Stimulated activated CD8-positive, alpha-beta memory T cell treated with anti-CD3 and anti-CD28 coated beads, Interleukin-12 subunit alpha, Interleukin-12 subunit beta, amount 100 ng/mL, for 4 hours (primary cell): Measurements from ENCODE around the gene HERC2.
"Not testable (repeated sequence)": the region's sequence is repeated elsewhere in the genome, so short reads cannot be mapped to it uniquely, and the experiment has no call there.

Source experiments
- DNase-seq: peaks from one replicate; pipeline ENCODE4 v3.0.0-alpha.2; 2020; ENCODE audit warnings: low read depth

The HERC2 gene

DNA sequence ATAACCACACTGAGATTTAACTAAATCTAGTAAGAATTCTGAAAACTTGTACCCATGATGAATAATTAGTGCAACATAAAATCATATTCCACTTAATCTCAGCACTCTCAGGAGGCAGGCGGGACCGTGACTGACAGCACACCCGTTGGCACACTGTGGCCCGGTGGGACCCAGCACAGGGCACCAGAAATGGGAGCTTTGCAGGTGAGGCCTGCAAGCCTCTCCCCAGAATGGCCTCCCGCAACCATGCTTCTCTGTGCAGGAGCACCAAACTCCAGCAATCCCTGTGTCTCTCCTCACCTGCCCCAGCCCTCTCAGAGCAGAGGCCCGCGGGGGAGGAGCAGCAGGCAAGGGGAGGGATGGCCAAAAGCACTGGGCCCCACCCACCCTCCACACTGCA is 191.3 kb downstream of the HERC2 start:
- no peak for DNase-seq

DNA sequence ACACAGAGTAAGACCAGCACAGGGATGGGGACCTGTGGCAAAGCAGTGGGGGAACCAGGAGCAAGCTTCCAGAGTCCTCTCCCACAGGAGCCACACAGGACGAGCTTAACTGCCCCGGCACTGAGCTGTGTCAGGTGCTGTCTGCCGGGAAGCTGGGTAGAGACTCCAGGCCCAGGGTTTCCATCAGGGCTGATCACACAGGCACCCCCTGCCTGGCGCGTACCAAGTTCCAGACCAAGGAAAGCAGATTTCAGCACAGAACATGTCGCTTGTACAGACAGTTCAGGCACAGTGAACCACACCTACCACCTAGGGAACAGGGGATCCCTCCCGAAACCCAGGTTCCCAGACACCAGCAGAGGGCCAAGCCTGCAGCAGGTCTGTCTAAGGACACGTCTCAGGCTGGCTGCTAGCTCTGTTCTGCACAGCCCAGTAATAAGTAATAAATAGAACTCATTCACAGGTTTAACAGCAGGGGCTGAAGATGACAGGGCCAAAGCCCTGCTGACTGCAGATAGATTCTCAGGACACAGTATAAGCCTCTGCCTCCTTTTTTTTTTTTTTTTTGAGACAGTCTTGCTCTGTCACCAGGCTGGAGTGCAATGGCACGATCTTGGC is 192.6 kb downstream of the HERC2 start:
- no peak for DNase-seq

DNA sequence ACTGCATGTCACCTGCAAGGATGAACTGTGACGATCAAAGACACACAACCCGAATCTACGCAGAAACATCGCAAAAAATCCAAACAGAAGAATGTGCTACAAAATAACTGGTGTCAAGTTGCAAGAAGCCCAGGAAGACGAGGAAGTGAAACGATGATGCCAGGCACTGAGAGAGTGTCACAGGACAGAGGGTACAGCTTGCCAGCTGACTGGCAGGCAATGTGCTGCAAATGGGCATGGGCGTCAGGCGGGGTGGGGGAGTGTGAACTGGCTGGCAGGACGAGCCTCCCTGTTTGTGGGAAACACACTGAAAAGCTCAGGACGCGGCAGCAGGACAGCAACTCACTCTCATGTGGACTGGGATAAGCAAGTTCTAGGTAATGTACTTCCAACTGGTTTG is 193.9 kb downstream of the HERC2 start:
- DNase-seq: no peak

DNA sequence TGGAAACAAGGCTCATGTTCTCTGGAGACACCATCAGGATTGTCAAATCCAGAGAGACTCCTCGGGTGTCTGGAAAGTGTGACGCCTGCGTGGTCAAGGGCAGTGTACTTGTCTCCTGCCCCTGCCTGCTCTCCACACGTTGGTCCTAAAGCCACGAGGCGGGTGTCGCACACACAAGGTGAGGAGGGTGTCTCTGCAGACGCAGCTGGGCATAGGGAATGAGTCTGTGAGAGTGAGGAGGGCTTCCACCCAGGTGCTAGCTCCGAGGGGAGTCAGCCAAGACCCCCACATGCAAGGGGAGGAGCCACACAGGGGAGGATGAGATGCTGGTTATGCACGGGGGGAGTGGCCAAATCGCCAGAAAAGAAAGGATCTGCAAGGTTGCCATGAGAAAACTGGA is 194.9 kb downstream of the HERC2 start:
- DNase-seq: no peak

DNA sequence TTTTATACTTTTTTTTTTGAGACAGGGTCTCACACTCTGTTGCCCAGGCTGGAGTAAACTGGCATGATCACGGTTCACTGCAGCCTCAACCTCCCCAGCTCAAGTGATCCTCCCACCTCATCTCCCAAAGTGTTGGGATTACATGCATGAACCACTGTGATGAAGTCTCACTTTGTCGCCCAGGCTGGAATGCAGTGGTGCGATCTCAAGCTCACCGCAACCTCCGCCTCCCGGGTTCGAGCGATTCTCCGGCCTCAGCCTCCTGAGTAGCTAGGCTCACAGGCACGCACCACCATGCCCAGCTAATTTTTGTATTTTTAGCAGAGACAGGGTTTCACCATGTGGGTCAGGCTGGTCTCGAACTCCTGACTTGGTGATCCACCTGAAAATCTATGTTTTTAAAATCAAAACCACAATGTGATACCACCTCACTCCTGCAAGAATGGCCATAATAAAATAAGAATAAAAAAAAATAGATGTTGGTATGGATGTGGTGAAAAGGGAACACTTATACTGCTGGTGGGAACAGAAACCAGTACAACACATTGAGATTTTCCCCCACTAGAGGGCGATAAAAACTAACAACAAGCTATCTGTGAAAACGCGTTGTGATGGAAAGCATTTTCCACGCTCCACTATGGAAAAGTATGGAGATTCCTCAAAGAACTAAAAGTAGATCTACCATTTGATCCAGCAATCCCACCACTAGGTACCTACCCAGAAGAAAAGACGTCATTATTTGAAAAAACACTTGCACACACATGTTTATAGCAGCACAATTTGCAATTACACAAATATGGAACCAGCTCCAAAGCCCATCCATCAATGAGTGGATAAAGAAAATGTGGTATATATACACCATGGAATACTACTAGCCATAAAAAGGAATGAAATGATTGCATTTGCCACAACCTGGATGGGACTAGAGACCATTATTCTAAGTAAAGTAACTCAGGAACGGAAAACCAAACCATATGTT is 196.0 kb downstream of the HERC2 start:
- DNase-seq: no peak

DNA sequence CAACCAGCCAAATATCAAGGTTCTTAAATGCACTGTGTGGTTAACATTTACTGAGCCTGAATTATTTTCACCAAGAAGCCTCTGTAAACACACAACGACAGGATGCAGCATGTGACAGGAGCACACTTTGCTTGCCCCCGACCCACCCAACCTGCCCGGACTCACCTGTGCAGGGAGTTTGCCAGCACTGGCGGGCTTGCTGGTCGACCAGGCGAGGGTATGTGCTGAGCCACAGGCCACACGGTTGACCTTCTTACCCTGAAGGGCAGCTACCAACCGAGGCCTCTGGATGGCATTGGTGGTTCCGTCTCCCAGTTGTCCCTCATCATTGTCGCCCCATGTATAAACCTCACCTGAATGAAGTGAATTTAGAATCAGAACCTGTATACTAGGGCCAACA is 197.1 kb downstream of the HERC2 start:
- no peak for DNase-seq

DNA sequence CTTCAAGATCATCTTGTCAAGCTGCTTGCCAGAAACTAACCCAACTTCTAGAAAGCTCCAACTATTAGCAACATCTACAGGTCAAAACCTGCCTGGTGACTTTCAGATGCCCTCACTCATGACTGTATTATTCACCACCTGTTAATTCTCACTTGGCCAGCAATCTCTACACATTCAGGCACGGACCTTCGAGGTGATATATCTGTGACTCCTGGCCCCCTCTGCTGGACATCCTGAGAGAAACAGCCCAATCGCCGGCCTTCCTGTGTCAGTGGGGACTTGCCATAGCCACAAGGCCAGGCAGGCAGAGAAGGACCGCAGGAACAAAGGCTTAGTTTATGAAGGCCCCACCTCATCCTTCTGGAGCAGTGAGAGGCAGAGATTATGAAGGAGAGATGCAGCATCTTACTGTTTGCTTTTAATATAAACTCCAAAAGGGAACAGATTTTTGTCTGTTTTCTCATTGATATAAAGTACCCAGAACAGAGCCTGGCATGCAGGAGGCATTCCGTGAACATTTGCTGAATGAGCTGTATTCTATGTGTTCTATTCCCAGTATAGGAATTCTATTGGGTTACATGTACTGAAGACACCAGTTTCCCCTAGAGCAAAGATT is 198.5 kb downstream of the HERC2 start:
- no peak for DNase-seq

DNA sequence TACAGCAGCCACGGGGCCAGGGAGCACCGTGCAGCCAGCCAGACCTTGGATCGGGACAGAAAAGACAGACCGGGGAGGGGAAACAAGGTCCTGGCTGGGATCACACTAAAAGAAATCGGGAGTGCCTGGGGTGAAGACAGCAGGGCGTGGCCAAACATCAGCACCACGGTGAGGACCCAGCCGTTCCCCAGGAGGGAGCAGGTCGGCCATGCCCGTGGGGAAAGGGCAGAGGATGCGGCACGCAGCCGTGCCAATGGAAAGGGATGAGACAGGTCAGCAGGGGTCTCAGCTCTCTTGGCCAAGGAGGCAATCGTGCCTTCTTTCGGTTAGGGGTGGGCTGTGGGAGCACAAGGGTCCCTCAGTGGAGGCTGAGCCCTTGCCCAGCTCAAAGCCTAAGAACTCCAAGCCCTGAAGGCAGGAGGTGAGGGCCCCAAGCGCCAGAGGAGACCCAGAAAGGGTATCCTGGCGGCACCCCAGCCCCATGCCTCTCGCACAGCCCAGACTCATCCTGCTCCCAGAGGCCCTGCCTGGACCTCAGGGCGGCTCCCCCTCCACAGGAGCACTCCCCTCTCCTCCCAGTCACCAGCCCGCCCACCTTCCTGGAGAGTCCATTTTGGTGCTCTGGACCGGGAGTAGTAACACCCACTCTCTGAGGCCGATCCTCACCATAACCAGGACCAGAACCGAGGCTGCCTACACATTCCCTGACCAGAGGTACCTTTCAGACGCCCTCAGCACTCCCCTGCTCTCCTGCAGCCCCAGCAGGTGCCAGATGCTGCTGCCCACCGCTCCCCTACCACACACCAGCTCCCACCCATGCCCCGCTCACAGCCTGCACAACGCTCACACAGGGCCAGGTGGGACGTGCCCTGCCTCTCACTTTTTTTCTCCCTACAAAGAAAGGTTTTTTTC is 199.7 kb downstream of the HERC2 start:
- no peak for DNase-seq

DNA sequence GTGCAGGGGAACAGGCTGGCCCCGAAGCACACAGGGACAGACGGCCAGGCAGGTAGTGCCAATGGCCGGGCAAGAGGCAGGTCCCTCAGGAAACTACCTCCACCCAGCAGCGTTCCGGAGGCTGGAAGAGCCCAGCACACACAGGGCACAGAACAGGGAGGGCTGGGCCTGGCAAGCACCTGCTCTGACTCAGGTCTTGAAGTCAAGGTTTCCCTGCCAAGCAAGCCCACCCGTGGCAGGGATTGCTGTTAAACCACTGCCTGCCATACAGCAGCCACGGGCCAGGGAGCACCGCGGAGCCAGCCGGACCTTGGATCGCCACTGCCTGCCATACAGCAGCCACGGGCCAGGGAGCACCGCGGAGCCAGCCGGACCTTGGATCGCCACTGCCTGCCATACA is 200.4 kb downstream of the HERC2 start:
- not testable (repeated sequence) for DNase-seq

DNA sequence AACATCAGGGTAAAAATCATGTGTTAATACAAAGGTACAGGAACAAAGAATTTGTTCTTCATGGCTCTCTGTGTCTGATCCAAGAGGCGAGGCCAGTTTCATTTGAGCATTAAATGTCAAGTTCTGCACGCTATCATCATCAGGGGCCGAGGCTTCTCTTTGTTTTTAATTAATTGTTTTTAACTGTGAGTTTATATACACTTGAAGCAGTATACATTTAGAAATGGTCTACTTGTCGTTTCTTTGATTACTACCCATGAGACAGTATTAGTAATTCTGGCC is 201.7 kb downstream of the HERC2 start:
- no peak for DNase-seq

DNA sequence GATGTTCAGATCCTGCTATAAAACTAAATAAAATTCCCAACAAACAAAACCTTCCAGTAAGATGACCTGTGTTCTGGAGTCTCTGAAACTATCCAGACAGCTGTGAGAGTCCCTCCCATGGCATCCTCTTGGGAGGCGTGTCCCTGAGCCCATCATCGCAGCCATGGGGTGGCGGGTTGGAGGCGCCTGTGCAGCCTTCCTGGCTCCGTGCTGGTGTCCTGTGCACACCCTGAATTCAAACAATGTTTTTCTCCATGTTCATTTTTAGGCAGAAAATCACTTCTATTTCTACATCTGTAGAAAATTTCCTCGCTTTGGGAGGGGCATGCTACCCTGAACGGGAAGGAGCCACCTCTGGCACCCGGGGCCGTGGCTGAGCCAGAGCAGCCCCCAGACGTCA is 203.4 kb downstream of the HERC2 start:
- no peak for DNase-seq

DNA sequence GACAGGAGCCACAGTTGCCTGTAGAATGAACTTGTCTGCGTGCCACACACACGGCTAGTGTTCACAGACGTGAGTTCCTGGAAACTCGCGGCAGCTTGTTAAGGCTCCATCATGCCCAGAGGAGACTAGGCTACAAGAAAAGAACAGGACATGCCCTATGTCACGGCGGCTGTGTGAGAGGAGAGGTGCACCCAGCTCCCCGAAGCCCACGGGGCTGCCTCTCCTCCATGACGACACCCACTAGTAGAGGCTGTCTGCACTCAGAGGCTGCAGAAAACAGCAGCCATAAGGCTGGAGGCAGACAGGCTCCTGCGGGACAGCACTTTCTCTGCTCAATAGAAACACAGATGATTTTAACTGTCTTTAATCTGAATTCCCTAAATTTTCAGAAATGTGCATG is 203.9 kb downstream of the HERC2 start:
- DNase-seq: no peak

DNA sequence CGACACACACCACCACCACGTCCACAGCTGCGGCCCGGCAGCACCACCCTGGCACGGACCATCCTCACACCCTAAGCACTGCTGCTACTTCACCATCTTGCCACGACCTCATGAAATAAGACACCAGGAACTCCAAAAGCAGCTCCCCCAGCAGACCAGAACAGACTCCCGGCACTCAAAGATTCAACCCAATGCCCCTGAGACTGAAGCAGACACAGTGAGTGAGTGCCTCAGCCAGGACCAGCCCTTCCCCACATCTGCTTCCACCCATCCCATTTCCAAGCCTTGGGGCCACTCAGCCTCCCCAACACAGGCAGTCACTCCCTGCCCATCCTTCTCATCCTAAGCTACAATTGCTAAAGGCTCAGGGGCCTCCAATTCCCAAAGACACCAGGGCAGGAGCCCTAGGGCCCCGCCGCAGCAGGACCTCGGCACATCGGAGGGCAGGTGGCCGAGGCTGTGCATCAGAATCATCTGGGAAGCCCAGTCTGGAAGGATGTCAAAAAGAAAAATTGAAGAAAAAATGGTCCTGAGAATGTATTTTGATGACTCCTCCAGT is 204.5 kb downstream of the HERC2 start:
- DNase-seq: no peak

DNA sequence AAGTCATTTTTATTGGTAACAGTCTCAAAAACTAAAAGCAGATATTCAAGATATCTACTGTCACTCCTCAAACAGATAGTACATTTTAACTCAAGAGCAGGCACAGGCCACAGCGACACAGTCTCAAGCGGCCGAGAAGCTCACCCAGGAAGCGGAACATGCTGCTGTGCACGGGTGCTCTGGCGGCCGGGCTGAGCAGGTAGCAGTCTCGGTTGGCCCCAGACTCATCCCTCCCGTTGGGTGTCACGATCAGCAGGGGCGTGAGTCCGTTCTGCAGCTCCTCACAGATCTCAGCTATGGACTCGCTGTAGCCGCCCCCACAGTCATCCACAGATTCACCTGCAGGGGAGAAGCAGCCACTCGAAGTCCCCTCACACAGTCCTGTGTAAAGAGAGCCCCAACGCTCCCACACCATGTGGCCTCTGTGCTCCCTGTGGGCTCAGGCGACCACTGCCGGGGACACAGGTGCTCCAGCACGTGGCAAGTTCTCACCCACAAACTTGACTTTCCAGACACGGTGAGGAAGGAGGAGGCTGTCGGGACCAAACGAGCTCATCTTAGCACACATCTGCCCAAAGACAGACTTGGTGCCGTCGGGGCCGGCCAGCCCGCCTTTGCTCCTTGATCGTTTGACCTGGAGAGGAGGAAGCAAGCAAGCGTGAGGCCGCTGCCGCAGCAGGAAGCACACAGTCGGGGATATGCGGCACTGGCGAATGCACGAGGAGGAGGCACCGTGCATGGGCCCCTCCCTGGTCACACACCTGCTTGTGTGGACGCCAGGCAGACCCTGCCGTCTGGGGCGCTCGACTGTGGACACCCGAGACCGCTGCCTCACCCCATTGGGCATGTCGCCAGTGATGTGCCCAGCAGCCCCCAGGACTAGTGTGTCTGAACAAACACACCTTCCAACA is 205.2 kb downstream of the HERC2 start:
- DNase-seq: no peak

DNA sequence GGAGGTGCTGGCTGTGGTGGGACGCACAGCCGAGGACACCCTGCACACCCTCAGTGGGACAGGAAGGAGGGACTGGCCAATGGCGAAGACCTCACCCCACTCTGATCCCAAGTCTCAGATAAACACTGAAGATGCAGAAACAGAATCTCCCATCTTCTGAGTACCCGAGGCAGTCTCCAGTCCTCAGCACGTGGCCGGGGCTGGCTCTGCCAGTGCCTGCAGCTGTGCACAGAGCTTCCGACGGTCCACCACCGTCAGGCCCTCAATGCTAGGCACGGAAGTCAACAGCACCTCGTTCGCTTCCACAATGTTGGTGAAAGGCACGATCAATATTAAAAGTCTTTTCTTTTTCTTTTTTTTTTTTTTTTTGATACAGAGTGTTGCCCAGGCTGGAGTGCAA is 206.1 kb downstream of the HERC2 start:
- no peak for DNase-seq

DNA sequence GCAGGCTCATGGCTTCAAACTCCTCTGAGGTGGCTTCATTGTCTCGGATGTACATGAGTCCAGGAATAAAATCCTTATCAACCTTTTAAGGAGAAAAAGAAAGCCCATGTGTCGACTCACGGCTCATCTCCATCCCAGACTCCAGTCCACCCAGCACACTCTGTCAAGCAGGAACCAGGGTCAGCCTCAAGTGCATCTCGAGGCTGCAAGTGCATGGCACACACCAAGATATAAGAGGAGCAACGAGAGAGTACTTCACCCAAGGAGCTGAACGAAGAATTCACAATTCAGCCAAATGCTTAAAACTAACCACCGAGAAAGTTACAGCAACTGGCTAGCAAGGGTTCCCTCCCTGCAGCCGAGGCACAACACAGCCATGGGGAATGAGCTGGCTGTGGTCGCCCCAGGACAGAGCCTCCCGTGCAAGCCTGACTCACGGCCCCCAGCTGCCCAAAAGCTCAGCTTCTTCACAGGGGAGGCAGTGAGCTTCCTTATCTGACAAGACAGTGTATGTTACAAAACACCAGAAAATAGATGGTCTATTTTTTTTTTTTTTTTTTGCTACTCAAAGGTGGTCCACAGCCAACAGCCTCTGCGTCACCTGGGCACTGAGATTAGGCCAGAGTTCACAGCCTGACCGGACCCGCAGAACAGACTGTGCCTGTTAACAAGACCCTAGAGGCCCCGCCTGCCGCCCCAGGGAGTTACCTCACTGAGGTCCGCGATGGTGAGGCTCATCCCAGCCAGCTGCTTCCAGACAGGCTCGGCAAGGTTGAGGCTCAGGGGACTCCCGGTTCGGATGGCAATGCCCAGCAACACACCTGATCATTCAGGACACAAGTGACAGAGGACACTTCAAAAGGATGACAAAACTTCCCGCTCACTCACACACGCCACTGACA is 207.0 kb downstream of the HERC2 start:
- no peak for DNase-seq

DNA sequence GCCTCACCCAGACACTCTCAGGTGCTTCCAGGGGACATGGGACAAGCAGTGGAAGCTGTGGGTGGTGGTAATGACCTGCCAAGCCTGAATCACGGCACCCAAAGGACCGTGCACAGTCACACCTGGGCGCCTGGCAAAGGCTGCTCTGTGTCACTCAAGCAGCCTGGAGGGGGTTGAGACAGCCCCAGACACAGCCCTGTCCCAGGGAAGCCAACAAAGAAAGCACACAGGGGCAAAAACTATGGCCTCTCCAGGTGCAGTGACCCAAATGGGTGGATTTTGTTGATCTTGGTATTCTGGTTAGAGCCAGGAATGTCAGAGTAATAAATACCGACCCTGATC is 207.9 kb downstream of the HERC2 start:
- no peak for DNase-seq

DNA sequence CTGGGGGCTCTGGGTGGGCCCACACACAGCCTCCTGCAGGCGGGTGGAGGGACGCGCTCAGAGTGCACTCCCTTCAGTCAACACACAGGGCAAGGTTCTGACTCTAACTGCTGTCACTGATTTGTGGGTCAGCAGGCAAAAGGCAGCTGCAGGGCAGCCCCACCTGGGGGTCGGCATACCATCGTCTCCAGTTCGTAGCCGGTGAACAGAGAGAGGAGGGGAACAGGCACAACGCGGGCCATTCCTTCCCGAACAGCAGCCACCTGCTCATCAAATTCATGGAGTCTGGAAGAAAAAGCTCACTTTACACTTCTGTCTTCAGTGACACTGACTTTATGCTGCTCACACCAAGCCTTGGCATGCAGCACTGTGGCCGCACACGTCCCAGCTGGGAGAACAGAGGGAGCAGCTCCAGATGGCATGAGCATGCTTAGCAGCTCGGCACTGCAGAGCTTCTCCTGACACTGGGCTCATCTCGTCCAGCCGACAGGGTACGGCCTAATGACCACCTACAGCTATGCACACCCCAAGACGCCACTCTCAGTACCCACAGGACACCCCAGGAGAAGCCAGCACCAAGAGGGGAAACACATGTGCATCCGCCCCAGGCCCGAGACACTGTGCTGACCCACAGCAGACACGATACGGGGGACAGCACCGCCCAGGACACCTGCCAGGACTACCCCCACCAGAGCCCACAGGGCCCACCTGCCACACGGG is 208.4 kb downstream of the HERC2 start:
- no peak for DNase-seq

DNA sequence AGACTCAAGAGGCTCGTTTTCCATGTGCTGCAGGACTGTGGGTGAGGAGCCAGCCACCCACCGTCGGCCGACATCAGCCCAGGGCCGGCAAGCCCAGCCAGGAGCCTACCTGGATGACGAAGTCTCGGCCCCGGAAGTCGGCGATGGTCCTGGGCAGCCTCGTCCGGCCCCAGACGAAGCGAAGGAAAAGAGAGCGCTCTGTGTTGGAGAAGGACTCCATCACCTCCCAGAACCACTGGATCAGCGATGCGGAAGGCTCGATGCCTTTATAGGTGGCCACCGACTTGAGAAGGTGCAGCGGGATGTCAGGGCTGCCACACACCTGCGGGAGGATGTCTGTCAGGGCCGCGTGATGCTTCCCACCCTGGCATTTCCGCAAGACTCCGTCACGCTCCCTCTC is 209.0 kb downstream of the HERC2 start:
- no peak for DNase-seq
